ENCODE measurements around the gene SDHB. TPM values are rescaled to one million over a fixed set of nuclear protein-coding genes. Genes with fewer than 3 reads are reported as not detected.

SDHB gene
- total and polyA plus RNA-seq, 2 of the 13 experiments (the other 11 are each of a cell fraction or from before 2014, with no cell fraction given), result 136 to 142 TPM

DNA sequence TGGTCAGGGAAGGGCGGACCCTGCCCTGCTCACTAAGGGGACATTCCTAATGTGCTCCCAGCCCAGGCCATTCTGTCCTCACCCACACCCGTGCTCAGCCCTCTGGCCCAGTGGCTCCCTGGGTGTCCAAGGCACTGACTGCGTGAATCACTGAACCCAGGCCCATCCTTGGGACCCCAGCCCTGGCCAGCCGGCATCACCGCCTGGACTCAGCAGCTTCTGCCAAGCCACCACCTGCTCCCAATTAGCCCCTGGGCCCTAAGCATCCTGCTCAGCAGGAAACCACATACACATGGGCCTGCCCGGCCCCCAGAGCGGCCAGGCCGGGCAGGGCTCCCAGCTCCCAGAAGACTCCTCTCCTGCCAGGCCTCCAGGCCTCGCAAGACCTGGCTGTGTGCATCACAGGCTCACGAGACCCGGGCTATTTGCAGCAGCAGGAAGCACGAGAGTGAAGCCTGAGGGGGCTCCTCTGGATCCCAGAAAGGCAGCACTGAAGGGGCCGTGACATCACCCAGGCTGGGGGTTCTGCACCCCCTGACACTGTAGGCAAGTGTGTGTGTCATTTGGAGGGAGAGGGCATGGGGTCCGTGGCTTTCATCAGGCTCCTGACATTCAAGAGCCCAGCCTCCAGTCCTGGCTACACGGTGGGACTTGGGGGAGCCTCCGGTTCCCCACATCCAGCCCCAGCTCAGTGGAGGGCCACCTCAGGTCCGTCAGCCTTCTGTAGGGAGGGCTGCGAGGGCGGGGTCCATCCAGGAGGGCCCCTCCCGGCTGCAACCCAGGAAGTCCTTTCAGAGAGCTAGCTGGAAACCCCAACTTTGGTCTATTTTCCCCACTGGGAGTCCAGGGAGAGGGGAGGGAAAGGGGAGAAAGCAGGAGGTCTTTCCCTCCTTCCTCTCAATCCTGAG is 75.0 kb downstream of the SDHB start:
- FAIRE-seq (no peak), ATAC-seq (peak; percentile 3), DNase-seq (ENCODE audit: low spot score) (no peak)
- H3K79me2 ChIP-seq (ENCODE audit: insufficient read depth, low read length), result no peaks in the 10 kb centered on the region
- H4K20me1 ChIP-seq (ENCODE audit: insufficient read depth, low read length), result no peaks in the 10 kb centered on the region
- 45% methylated on average over 4 of the region's 20 CpGs for WGBS (ENCODE audit: low lambda C conversion rate)
- intact Hi-C loops (cut with micrococcal nuclease; ENCODE audit: unreplicated experiment) (no loop called here), in situ Hi-C loops (cut with HindIII; ENCODE audit: extremely low pct_ligation_motif_present, low pct_unique_long_range_greater_than_20kb) (no loop called here)
- TF ChIP-seq, protein P1, sequence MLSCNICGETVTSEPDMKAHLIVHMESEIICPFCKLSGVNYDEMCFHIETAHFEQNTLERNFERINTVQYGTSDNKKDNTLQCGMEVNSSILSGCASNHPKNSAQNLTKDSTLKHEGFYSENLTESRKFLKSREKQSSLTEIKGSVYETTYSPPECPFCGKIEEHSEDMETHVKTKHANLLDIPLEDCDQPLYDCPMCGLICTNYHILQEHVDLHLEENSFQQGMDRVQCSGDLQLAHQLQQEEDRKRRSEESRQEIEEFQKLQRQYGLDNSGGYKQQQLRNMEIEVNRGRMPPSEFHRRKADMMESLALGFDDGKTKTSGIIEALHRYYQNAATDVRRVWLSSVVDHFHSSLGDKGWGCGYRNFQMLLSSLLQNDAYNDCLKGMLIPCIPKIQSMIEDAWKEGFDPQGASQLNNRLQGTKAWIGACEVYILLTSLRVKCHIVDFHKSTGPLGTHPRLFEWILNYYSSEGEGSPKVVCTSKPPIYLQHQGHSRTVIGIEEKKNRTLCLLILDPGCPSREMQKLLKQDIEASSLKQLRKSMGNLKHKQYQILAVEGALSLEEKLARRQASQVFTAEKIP (CRISPR knock-in tag; IDR thresholded peaks at IDR 0.05; ENCODE audit: borderline replicate concordance), result no peak
- TF ChIP-seq KAT7 (CRISPR knock-in tag; IDR thresholded peaks at IDR 0.05; ENCODE audit: borderline replicate concordance), result no peak
- 0 out of 2 replicates have a peak overlapping the region, but pooled peaks have one; percentile 27 for H3K4me2 ChIP-seq (ENCODE audit: low read depth, low read length)
- BruUV-seq (replicated peaks), result no TSS peak
- H3K9me3 ChIP-seq (ENCODE audit: low read length), result no peaks in the 10 kb centered on the region
- no peak overlapping the region; a peak in 1 of 6 replicates for H3K4me3 ChIP-seq (replicated peaks in 1 of 3; ENCODE audit: insufficient read depth in 1 of 3, low read depth in 2 of 3, low read length in 3 of 3)
- H3K36me3 ChIP-seq (replicated peaks in 1 of 2; ENCODE audit: control insufficient read depth in 1 of 2, insufficient read depth in 2 of 2, low read length in 2 of 2), result no peaks in the 10 kb centered on the region
- no peak overlapping the region for H3K27ac ChIP-seq (ENCODE audit: extremely low read length, insufficient read depth, low read length)
- no peak overlapping the region for H3K9ac ChIP-seq (ENCODE audit: insufficient read depth, low read depth, low read length)
- ChIA-PET CTCF (ENCODE audit: low intra/inter-chr PET ratio, low total read pairs) (no interaction called here), POLR2A (no interaction called here)
- peaks cover 4 to 30% of the 10 kb centered on the region in 2 experiments; a peak in 3 of 5 replicates for H3K27me3 ChIP-seq (ENCODE audit: control insufficient read depth in 1 of 2, insufficient read depth in 2 of 2, low read length in 2 of 2)
- H3K4me1 ChIP-seq (ENCODE audit: insufficient read depth, low read length), result peaks cover 38% of the 10 kb centered on the region
- no peak overlapping the region for H2AFZ ChIP-seq (ENCODE audit: low read length)

DNA sequence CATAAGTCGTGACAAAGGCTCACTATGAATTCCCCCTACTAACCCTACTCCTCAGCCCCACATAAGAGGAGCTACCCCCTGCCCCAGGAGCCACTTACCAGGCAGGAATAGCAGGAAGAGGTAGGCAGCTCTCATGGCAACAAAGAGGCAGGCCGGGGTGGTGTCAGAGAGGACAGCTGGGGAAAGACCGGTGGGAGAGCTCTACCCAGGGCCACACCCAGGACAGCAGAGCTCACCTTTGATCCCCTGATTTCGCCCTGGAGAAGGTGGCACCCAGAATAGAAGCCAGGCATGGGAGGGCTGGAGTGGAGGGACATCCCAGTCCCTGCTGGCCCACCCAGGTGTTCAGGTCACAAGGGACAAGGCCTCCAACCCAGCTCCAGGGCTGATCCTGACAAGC is 75.7 kb downstream of the SDHB start:
- DNase-seq (ENCODE audit: low spot score), result no peak
- peak; percentile 19 for ATAC-seq
- intact Hi-C loops (cut with micrococcal nuclease; ENCODE audit: unreplicated experiment), result no loop called here
- 0% methylated on average over 3 of the region's 4 CpGs for WGBS (ENCODE audit: low lambda C conversion rate)
- ChIA-PET POLR2A (no interaction called here), CTCF (ENCODE audit: low intra/inter-chr PET ratio, low total read pairs) (no interaction called here)
- no peaks in the 10 kb centered on the region for H3K79me2 ChIP-seq (ENCODE audit: insufficient read depth, low read length)
- BruUV-seq (replicated peaks), result no TSS peak
- no peaks in the 10 kb centered on the region for H3K9me3 ChIP-seq (ENCODE audit: low read length)
- H3K9ac ChIP-seq (ENCODE audit: insufficient read depth, low read depth, low read length), result no peak overlapping the region
- in situ Hi-C loops (cut with HindIII; ENCODE audit: extremely low pct_ligation_motif_present, low pct_unique_long_range_greater_than_20kb), result no loop called here
- peaks cover 4 to 32% of the 10 kb centered on the region in 2 experiments; a peak in 4 of 5 replicates for H3K27me3 ChIP-seq (ENCODE audit: control insufficient read depth in 1 of 2, insufficient read depth in 2 of 2, low read length in 2 of 2)
- no peaks in the 10 kb centered on the region for H4K20me1 ChIP-seq (ENCODE audit: insufficient read depth, low read length)
- H2AFZ ChIP-seq (ENCODE audit: low read length), result no peak overlapping the region
- TF ChIP-seq ZNF891 (CRISPR knock-in tag; IDR thresholded peaks at IDR 0.05), result no peak
- no peak for TF ChIP-seq ZZZ3 (CRISPR knock-in tag; IDR thresholded peaks at IDR 0.05; ENCODE audit: borderline replicate concordance)
- no peak for TF ChIP-seq EHMT2 (IDR thresholded peaks at IDR 0.05; ENCODE audit: borderline replicate concordance, low read depth, low read length)
- TF ChIP-seq, protein P2, sequence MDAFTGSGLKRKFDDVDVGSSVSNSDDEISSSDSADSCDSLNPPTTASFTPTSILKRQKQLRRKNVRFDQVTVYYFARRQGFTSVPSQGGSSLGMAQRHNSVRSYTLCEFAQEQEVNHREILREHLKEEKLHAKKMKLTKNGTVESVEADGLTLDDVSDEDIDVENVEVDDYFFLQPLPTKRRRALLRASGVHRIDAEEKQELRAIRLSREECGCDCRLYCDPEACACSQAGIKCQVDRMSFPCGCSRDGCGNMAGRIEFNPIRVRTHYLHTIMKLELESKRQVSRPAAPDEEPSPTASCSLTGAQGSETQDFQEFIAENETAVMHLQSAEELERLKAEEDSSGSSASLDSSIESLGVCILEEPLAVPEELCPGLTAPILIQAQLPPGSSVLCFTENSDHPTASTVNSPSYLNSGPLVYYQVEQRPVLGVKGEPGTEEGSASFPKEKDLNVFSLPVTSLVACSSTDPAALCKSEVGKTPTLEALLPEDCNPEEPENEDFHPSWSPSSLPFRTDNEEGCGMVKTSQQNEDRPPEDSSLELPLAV (CRISPR knock-in tag; conservative IDR thresholded peaks at IDR 0.05; ENCODE audit: low read depth), result no peak
- TF ChIP-seq ZNF747 (CRISPR knock-in tag; IDR thresholded peaks at IDR 0.05; ENCODE audit: borderline replicate concordance), result no peak
- no peak for TF ChIP-seq NONO (IDR thresholded peaks at IDR 0.05)
- no peak for TF ChIP-seq NONO (CRISPR knock-in tag; conservative IDR thresholded peaks at IDR 0.05)
- TF ChIP-seq NFRKB (IDR thresholded peaks at IDR 0.05), result no peak
- no peak for TF ChIP-seq CENPT (CRISPR knock-in tag; IDR thresholded peaks at IDR 0.05; ENCODE audit: low read depth)
- no peak for TF ChIP-seq ZNF709 (CRISPR knock-in tag; IDR thresholded peaks at IDR 0.05)
- TF ChIP-seq SMARCC2 (IDR thresholded peaks at IDR 0.05), result no peak
- H3K4me3 ChIP-seq (replicated peaks in 1 of 3; ENCODE audit: insufficient read depth in 1 of 3, low read depth in 2 of 3, low read length in 3 of 3), result no peak overlapping the region
- H3K4me1 ChIP-seq (ENCODE audit: insufficient read depth, low read length), result peaks cover 31% of the 10 kb centered on the region
- no peaks in the 10 kb centered on the region for H3K36me3 ChIP-seq (replicated peaks in 1 of 2; ENCODE audit: control insufficient read depth in 1 of 2, insufficient read depth in 2 of 2, low read length in 2 of 2)
- FAIRE-seq, result no peak
- H3K4me2 ChIP-seq (ENCODE audit: low read depth, low read length), result no peak overlapping the region
- no peak overlapping the region for H3K27ac ChIP-seq (ENCODE audit: extremely low read length, insufficient read depth, low read length)

Measured in HepG2 (cell line).